NCI-H128 (cell line): ENCODE data around the gene PRR23C.
"Not testable (repeated sequence)": the region's sequence is repeated elsewhere in the genome, so short reads cannot be mapped to it uniquely, and the experiment has no call there.

Experiments
- DNase-seq: peaks from one replicate; lab custom pipeline; 2025; ENCODE audit not compliant: unreplicated experiment; lab: John Stamatoyannopoulos, UW

The PRR23C gene

DNA sequence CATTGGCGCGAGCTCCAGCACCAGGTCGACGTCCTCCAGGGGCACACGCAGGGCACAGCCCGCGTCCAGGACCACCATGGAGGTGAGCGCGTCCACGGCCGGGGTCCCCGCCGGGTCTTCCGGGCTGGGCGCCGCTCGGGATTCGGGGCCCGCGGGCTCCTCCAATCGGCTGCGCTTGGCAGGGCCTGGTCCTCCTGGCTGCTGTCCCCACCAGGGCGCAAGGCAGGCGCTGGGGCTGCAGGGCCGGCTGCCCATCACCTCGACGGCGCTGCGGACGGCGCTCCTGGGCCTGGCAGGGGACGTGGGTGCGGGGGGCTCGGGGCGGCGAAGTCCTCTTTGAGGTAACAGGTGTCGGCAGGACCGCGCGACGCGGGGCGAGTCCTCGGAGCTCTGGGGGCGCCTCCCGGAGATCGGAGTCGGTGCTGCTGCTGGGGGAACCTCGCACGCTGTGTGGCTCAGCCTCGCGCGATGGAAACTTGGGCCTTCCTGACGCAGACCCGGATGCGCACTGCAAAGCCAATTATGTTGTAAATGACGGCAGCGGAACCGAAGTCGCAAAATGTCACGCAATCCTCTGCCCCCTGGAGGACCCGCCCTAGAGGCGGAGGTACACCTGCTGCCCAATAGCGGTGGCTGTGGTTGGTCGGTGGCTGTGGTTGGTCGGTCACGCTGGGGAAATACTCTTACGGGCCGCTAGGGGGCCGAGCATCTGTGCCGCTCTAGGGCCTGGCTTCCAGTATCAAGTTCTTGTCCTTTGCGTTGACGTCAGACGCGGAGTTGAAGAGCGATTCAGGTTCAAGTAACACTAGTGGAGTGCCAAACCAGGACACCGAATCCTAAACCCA is at the start of gene PRR23C:
Gene PRR23C, minus strand, starts transcription at position 527 of the 845 bp plus-strand sequence. Its CDS starts 272 bp downstream, at position 255.
- no peak for DNase-seq

DNA sequence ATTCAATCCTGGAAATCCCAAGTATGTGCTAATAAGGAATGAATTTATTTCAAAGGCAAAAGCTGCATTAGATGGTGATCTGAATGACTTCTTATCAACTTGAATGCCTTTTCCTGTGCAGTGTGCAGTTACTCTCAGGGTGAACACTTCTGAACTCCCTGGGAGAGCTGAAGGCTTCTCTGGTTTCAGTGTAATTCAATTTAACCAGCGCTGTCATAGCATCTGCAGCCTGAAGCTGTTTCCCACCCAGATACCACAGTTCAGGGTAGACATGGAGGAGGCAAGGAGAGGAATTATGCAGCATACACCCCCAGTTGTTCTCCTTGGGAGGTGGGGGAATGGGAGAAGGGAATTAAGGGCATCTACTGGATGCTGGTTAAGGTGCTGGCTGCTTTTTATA is 49.1 kb upstream of the PRR23C start:
- DNase-seq: no peak

DNA sequence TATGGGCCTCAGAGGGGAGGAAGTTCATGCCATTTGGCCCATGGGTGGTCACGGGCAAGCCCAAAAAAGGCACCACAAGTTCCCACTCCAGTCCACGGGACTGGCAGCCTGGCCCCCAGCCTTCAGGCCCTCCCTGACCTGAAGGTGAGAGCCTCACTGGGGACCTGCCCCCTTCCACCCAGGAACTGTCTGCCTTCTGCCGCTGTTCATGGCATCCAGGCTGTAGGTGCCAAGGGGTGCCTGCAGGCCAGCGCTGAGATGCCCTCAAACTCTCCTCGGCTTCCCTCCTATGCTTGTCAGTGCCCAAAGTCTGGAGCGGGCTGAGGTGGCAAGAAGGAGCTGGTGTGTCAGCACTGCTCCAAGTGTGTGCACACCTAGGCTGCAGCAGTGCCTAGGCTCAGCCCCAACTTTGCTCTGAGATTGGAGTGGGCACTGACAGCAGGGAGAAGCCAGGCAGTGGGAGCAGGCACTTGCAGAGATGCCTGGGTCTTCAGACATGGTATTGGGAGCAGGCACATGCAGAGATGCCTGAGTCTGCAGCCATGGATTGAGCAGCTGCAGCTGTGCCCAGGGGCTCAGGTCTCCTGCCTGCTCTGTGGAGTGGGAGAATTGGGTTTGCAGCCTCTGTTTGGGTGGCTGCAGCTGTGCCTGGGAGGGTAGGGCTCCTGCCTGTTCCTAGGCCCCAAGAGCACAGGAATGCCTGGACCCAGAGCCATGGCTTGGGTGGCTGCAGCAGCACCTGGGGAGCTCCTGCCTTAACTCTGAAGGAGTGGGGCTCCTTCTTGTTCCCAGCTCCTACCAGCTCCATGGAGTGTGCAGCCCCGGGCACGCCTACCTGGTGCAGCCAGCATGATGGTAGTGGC is 44.0 kb upstream of the PRR23C start:
- no peak for DNase-seq

DNA sequence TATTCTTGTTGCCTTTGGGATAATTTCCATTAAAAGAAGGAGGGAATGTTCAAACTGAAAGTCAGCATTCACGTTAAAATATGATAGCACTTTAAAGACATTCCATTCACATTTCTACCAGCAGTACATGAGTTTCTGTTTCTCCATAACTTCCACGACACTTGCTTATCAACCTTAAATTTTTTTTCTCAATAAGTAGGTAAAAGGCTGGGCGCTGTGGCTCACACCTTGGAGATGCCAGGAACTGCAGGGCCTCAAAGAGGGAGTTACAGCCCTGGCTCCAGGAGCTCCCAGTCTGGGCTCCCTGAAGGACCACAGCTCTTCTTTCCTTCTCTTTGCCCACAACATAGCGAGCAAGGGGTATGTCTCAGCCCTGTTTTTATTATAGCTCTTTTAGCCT is 42.9 kb upstream of the PRR23C start:
- DNase-seq: no peak

DNA sequence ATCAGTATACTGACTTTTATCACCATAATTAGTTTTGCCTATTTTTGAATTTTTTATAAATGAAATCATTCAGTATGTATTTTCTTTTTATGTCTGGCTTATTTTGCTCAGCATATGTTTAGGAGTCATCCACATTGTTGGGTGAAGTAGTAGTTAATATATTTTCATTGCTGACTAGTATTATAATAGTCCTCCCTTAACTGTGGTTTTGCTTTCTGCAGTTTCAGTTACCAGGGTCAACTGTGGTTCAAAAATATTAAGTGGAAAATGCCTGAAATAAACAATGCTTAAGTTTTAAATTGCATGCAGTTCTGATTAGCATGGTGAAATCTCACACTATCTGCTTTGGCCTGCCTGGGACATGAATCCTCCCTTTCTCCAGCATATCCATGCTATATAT is 39.5 kb upstream of the PRR23C start:
- no peak for DNase-seq

DNA sequence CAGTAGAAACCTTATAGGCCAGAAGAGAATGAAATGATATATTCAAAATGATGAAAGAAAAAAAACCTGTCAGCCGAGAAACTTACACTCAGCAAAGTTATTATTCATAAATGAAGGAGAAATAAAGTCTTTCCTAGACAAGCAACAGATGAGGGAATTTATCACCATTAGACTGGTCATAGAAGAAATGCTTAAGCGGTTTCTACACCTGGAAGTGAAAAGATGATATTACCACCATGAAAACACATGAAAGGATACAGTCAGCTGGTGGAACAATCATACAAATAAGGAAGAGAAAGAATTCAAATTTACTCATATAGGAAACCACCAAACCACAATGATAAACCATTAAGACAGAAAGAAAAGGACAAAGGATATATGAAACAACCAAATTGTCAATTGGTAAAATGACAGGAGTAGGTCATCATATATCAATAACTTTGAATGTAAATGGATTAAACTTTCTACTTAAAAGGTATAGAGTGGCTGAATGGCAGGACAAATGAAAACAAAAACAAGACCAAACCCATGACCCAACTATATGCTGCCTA is 29.9 kb upstream of the PRR23C start:
- DNase-seq: no peak

DNA sequence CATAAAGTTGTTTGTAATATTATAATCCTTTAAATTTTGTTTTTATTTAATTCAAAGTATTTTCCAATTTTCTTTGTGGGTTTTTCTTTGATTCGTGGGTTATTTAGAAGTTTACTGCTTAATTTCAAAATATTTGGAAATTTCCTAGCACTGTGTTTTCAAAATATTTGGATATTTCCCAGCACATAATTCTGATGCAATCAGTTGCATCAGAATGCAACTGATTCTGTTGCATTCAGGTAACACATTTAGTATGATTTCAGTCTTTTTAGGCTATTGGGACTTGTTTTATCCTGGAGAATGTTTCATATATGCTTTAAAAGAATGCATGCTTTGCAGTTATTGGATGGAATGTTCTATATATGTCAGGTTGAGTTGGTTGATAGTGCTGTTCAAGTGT is 18.2 kb upstream of the PRR23C start:
- no peak for DNase-seq

DNA sequence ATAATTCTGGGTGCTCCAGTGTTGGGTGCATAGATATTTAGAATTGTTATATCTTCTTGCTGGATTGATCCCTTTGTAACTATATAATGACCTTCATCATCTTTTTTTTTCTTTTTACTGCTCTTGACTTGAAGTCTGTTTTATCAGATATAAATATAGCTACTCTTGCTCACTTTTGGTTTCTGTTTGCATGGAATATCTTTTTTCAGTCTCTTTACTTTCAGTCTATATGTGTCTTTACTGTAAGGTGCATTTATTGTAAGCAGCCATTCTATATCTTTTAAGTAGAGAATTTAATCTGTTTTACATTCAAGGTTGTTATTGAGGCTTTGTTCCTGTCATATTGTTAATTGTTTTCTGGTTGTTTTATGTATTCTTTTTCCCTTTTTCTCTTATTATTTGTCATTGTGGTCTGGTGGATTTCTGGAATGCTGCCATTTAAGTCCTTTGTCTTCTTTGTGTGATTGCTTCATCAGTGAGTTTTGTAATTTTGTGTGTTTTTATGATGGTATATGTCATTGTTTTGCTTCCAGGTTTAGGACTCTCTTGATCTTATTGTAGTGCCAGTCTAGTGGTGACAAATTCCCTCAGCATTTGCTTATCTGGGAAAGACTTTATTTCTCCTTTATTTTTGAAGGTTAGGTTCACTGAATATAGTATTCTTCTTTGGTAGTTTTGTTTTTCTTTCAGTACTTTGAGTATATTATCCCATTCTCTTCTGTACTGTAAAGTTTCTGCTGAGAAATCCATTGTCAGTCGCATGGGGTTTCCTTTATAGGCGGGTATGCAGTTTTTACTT is 8.3 kb upstream of the PRR23C start:
- no peak for DNase-seq

DNA sequence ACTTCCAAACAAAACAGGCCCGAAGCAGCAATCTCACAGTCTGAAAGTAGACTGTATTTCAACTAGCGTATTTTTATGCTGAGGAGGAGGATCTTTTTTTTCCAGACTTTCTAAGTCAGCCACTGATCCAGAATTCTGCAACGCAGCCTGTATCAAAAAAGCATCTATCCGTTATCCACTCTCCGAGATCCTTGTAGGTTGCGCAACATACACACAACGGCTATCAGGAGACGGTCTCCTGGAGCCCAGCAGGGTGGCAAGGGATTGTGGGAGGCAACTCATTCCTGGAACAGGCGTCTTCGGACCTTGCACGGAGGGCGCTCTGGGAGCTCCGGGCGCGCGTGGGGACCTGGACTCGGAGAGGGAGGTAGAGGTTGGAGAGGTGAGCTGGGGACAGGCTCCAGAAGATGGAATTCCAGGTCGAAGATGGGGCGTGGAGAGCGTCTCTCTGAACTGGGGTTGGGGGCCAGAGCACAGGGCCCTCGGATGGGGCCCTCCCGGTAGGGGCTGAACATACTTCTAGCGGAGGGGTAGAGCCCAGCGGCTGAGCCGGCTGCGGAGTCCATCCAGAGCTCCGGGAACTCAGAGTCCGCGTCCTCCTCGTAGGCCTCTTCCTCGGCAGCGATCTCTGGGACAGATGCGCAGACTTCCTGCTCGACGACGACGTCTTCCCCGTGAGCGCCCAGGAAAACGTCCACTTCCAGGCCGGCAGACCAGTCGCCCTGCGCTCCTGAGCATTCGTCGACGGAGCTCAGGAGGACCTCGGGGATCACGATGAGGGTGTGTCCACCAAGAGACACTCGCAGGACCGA is 932 bp downstream of the PRR23C start:
- no peak for DNase-seq

DNA sequence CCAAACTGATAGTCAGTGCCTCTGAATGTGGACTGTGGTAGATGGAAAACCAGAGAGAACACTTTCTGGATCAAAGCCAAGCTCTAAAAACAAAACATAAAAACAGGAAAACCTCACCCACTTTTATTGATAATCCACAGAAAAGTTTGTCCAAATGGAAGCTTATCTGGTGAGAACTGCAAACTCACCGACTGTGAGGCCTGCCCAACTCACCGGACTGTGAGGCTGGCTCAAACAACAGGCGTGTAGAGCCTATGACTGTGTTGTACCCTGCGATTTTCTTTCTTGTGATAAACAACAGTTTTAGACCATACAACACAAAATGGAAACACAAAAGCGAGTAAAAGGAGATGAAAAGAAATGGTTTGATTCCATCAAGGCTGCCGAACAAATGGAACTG is 7.2 kb downstream of the PRR23C start:
- DNase-seq: no peak

DNA sequence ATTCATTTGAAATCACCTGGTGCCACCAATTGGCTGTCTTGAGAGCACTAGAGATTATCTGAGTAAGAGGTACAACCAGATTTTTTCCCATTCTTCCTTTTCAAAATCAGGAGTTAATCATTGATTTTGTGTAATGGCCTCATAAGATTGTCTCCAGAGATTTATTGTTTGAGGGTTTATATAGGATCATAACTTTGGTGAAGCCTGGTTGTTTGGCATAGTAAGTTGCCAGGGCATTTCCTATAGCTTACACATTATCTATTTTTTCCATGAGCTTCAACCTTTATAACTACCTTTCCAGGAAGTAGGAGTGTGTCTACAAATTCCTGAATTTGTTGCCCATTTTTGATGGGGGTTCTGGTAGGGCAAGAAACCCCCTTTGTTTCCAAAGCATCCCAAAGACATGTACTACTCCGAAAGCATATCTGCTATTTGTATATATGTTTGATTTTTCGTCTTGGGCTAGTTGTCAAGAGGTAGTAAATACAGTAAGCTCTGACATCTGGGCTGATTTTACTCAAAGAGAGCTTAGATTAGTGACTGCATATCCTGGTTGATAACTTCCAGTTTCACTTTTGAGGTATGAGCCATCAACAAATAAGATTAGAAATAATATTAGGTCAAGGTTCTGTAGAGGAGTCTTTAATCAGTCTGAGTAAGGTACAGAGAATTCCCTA is 12.2 kb downstream of the PRR23C start:
- no peak for DNase-seq

DNA sequence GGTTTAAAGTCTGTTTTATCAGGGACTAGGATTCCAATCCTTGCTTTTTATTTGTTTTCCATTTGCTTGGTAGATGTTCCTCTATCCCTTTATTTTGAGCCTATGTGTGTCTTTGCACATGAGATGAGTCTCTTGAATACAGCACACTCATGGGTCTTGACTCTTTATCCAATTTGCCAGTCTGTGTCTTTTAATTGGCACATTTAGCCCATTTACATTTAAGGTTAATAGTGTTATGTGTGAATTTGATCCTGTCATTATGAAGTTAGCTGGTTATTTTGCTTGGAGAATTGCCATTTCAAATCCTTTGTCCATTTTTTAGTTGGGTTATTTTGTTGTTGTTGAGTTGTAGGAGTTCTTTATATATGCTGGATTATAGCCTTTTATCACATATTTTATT is 14.1 kb downstream of the PRR23C start:
- not testable (repeated sequence) for DNase-seq

DNA sequence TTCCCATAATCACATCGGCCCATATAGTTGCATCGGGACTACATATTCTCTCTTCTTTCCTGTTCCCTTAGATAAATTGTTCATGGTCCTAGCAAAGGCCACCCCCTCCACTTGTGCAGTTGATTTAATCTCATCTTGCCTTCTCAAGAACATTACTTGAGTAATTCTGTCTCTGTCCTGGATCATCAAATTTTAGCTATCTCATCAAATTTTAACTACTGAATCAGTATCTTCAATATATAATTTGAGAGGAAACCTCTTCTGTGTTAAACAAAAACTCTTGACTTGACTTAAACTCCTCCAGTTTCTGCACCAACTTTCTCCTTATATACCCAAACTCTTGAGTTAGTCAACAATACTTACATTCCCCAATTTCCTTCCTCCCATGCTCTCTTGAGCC is 19.7 kb downstream of the PRR23C start:
- no peak for DNase-seq

DNA sequence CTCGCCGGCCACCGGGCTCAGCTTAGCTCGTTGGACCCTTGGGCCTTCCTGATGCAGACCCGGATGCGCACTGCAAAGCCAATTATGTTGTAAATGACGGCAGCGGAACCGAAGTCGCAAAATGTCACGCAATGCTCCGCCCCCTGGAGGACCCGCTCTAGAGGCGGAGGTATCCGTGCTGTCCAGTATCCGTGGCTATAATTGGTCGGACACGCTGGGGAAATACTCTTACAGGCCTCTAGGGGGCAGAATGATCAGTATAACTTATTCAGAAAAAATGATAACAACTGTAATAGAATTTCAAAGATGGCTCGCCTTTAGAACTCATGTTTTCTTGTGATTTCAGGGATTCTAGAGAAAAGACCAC is 23.8 kb downstream of the PRR23C start, which contains the start of gene PRR23B:
Gene PRR23B, minus strand, starts transcription at position 59 of the 367 bp plus-strand sequence. CDS start 265 bp downstream, outside the sequence.
- DNase-seq: no peak

DNA sequence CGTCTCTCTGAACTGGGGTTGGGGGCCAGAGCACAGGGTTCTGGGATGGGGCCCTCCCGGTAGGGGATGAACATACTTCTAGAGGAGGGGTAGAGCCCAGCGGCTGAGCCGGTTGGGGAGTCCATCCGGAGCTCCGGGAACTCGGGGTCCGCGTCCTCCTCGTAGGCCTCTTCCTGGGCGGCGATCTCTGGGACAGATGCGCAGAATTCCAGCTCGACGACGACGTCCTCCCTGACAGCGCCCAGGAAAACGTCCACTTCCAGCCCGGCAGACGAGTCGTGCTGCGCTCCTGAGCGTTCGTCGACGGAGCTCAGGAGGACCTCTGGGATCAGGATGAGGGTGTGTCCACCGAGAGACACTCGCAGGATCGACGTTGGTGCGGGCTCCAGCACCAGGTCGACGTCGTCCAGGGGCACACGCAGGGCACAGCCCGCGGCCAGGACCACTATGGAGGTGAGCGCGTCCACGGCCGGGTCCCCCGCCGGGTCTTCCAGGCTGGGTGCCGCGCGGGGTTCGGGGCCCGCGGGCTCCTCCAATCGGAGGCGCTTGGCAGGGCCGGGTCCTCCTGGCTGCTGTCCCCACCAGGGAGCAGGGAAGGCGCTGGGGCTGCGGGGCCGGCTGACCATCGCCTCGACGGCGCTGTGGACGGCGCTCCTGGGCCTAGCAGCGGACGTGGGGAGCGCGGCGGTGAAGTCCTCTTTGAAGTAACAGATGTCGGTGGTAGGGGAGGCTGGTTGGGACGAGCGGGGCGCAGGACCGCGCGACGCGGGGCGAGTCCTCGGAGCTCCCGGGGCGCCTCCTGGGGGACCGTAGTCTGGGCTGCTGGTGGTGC is 24.4 kb downstream of the PRR23C start:
- DNase-seq: no peak

DNA sequence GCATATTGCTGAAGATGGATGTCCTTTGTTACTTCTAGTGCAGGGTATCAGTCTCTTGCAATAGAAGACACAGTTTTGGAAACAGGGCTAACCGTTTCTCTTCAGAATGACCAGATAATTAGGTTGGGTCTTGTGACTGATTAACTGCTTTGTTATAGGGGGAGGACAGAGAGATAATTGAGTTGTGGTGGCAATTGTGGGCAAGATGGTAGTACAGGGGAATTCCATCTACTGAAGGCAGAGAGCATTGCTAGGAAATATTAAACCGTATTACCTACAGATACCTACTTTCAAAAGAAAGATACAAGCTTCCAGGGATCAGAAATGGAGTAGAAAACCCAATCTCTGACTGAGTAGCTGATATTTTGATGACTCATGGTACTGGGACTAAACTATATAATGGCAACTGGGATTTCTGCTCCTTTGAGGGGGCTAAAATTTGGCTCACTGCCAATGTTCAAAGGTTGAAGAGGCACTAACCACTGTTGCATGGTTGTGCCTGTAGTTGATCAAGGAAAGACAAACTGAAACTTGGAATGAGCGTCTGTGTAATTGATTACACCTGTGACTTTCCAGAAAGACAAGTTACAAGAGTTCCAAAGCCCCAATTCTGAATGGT is 28.2 kb downstream of the PRR23C start:
- DNase-seq: no peak

DNA sequence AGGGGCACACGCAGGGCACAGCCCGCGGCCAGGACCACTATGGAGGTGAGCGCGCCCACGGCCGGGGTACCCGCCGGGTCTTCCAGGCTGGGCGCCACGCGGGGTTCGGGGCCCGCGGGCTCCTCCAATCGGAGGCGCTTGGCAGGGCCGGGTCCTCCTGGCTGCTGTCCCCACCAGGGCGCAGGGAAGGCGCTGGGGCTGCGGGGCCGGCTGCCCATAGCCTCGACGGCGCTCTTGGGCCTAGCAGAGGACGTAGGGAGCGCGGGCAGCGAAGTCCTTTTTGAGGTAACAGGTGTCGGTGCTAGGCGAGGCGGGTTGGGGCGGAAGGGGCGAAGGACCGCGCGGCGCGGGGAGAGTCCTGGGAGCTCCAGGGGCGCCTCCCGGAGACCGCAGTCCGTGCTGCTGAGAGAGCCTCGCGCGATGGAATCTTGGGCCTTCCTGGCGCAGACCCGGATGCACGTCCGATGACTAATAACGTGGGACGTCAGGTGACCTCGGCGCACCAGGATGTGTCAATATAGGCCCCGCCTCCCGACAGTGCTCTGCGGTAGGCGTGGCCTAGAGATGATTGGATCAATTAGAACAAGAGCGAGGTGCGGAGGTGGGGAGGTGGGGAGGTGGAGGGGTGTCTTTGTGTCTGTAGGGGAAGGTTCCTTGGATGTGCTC is 38.5 kb downstream of the PRR23C start, which contains the start of gene PRR23A:
Gene PRR23A, minus strand, starts transcription at position 218 of the 666 bp plus-strand sequence. Its CDS starts 0 bp downstream, at position 218.
- no peak for DNase-seq
